H9 (cell line): ENCODE measurements around the gene RGPD3. TPM values are rescaled to one million over a fixed set of nuclear protein-coding genes. Genes with fewer than 3 reads are reported as not detected.
"Not testable (repeated sequence)": the region's sequence is repeated elsewhere in the genome, so short reads cannot be mapped to it uniquely, and the experiment has no call there.

Experiments used
- DNase-seq: peaks from one replicate; pipeline ENCODE4 v3.0.0-alpha.2; 2017
- H2AFZ ChIP-seq: one replicate; pipeline ENCODE4 v1.6.1; 2013; ENCODE audit warnings: mild to moderate bottlenecking, low read length, control low read depth, moderate library complexity
- H2AK5ac ChIP-seq: 2 replicates; pipeline ENCODE4 v1.6.1; 2013; ENCODE audit warnings: low read length, control low read depth, mixed read lengths; ENCODE audit not compliant: insufficient read length
- H2BK120ac ChIP-seq: one replicate; pipeline ENCODE4 v1.6.1; 2013; ENCODE audit warnings: low read depth, mild to moderate bottlenecking, low read length, control low read depth, inconsistent platforms; ENCODE audit not compliant: poor library complexity, severe bottlenecking
- H2BK12ac ChIP-seq: 2 replicates; pipeline ENCODE4 v1.6.1; 2013; ENCODE audit warnings: low read length, control low read depth, mixed read lengths, low read depth; ENCODE audit not compliant: insufficient read length
- H2BK15ac ChIP-seq: 2 replicates; pipeline ENCODE4 v1.6.1; 2013; ENCODE audit warnings: low read depth, low read length, control low read depth
- H2BK20ac ChIP-seq: one replicate; pipeline ENCODE4 v1.6.1; 2013; ENCODE audit warnings: low read depth, mild to moderate bottlenecking, low read length, control low read depth, inconsistent platforms; ENCODE audit not compliant: poor library complexity, severe bottlenecking
- H2BK5ac ChIP-seq: 2 replicates; pipeline ENCODE4 v1.6.1; 2013; ENCODE audit warnings: low read length, control low read depth, mixed read lengths; ENCODE audit not compliant: insufficient read length
- H3K14ac ChIP-seq: 2 replicates; pipeline ENCODE4 v1.6.1; 2013; ENCODE audit warnings: low read length, control low read depth; ENCODE audit not compliant: insufficient read depth
- H3K18ac ChIP-seq: 2 replicates; pipeline ENCODE4 v1.6.1; 2013; ENCODE audit warnings: low read depth, mild to moderate bottlenecking, mixed read lengths, low read length, control low read depth; ENCODE audit not compliant: insufficient read length
- H3K23ac ChIP-seq: 2 replicates; pipeline ENCODE4 v1.6.1; 2013; ENCODE audit warnings: low read length, control low read depth, mixed read lengths, low read depth; ENCODE audit not compliant: insufficient read length
- H3K23me2 ChIP-seq: 2 replicates; pipeline ENCODE4 v1.6.1; 2013; ENCODE audit warnings: low read depth, mild to moderate bottlenecking, mixed read lengths, low read length, control low read depth; ENCODE audit not compliant: insufficient read length, poor library complexity, severe bottlenecking
- H3K27ac ChIP-seq: 2 replicates; pipeline ENCODE4 v1.5.1; 2013; ENCODE audit warnings: low read length, control low read depth, mixed read lengths, low read depth; ENCODE audit not compliant: insufficient read length
- H3K27me3 ChIP-seq: 2 replicates; pipeline ENCODE4 v1.6.1; 2013; ENCODE audit warnings: low read length, control low read depth, inconsistent platforms; ENCODE audit not compliant: insufficient read depth
- H3K4ac ChIP-seq: 2 replicates; pipeline ENCODE4 v1.6.1; 2013; ENCODE audit warnings: low read depth, mild to moderate bottlenecking, control low read depth, inconsistent platforms, low read length, moderate library complexity
- H3K4me1 ChIP-seq: 2 replicates; pipeline ENCODE4 v1.6.1; 2013; ENCODE audit warnings: low read length, control low read depth, inconsistent platforms; ENCODE audit not compliant: insufficient read depth
- H3K4me2 ChIP-seq: 2 replicates; pipeline ENCODE4 v1.6.1; 2013; ENCODE audit warnings: low read length, control low read depth, mixed read lengths; ENCODE audit not compliant: insufficient read length, insufficient read depth
- H3K56ac ChIP-seq: 2 replicates; pipeline ENCODE4 v1.6.1; 2013; ENCODE audit warnings: low read depth, mild to moderate bottlenecking, mixed read lengths, low read length, control low read depth; ENCODE audit not compliant: insufficient read length
- H3K79me1 ChIP-seq: 2 replicates; pipeline ENCODE4 v1.6.1; 2013; ENCODE audit warnings: low read depth, mild to moderate bottlenecking, moderate library complexity, low read length, control low read depth, inconsistent platforms; ENCODE audit not compliant: insufficient read depth, poor library complexity, severe bottlenecking
- H3K79me2 ChIP-seq: 2 replicates; pipeline ENCODE4 v1.6.1; 2013; ENCODE audit warnings: low read length, control low read depth, inconsistent platforms; ENCODE audit not compliant: insufficient read depth
- H3K9ac ChIP-seq: 2 replicates; pipeline ENCODE4 v1.6.1; 2013; ENCODE audit warnings: low read length, control low read depth, mixed read lengths; ENCODE audit not compliant: insufficient read length; ENCODE audit errors: extremely low read depth
- H3K9me3 ChIP-seq: one replicate; pipeline ENCODE4 v1.6.1; 2013; ENCODE audit warnings: low read depth, low read length, inconsistent platforms; ENCODE audit not compliant: control insufficient read depth
- H3T11ph ChIP-seq: one replicate; pipeline ENCODE4 v1.6.1; 2013; ENCODE audit warnings: mild to moderate bottlenecking, low read length, control low read depth, inconsistent platforms
- H4K20me1 ChIP-seq: one replicate; pipeline ENCODE4 v1.6.1; 2013; ENCODE audit not compliant: control insufficient read depth, insufficient read length, insufficient read depth
- H4K5ac ChIP-seq: 2 replicates; pipeline ENCODE4 v1.6.1; 2013; ENCODE audit warnings: low read depth, mild to moderate bottlenecking, mixed read lengths, low read length, control low read depth; ENCODE audit not compliant: insufficient read length
- H4K8ac ChIP-seq: replicated peaks from 2 replicates; pipeline ENCODE4 v1.6.1; 2013; ENCODE audit warnings: low read length, control low read depth, mixed read lengths, low read depth; ENCODE audit not compliant: insufficient read length
- H4K91ac ChIP-seq: 2 replicates; pipeline ENCODE4 v1.6.1; 2013; ENCODE audit warnings: low read depth, mild to moderate bottlenecking, moderate library complexity, mixed read lengths, low read length, control low read depth; ENCODE audit not compliant: insufficient read length
- H3K27ac Mint-ChIP-seq, 3 experiments: 2 replicates in 2 of 3; 3 replicates in 1 of 3; pipeline ENCODE4 v1.8.0; 2020 to 2021; ENCODE audit warnings: mixed read lengths in 3 of 3, mild to moderate bottlenecking in 1 of 3, moderate library complexity in 1 of 3
- H3K27me3 Mint-ChIP-seq: 2 replicates; pipeline ENCODE4 v1.8.0; 2021; ENCODE audit warnings: low read depth, mild to moderate bottlenecking, moderate library complexity, mixed read lengths
- H3K36me3 Mint-ChIP-seq, 3 experiments: 2 replicates in 2 of 3; 3 replicates in 1 of 3; pipeline ENCODE4 v1.8.0; 2020 to 2021; ENCODE audit warnings: low read depth in 3 of 3, mixed read lengths in 3 of 3; ENCODE audit not compliant: insufficient read depth in 1 of 3
- H3K4me1 Mint-ChIP-seq, 2 experiments: 2 replicates each; pipeline ENCODE4 v1.8.0; 2020; ENCODE audit warnings: mixed read lengths in 2 of 2
- H3K4me3 Mint-ChIP-seq, 2 experiments: 2 replicates in 1 of 2; 3 replicates in 1 of 2; pipeline ENCODE4 v1.8.0; 2020 to 2021; ENCODE audit warnings: mild to moderate bottlenecking in 2 of 2, mixed read lengths in 2 of 2, moderate library complexity in 1 of 2
- H3K9me3 Mint-ChIP-seq, 2 experiments: 2 replicates in 1 of 2; 3 replicates in 1 of 2; pipeline ENCODE4 v1.8.0; 2020; ENCODE audit warnings: mild to moderate bottlenecking in 2 of 2, mixed read lengths in 2 of 2, moderate library complexity in 1 of 2
- WGBS: extraction: QIAGEN DNeasy Blood & Tissue Kit; methylation state at CpG from one replicate; pipeline ENCODE4 v1.1.7; 2013; ENCODE audit warnings: missing lambda C conversion rate, low lambda C conversion rate, mixed read lengths; ENCODE audit not compliant: insufficient read length; ENCODE audit errors: extremely low coverage; 5-methylcytosine and 5-hydroxymethylcytosine counted together
- total RNA-seq: library from RNA; stranded (reverse); gene quantifications from 2 replicates; pipeline ENCODE4 v1.2.1, GENCODE V29; 2021

The RGPD3 gene
- total RNA-seq, 1 experiment from 2014 or later = 0.15 TPM

DNA sequence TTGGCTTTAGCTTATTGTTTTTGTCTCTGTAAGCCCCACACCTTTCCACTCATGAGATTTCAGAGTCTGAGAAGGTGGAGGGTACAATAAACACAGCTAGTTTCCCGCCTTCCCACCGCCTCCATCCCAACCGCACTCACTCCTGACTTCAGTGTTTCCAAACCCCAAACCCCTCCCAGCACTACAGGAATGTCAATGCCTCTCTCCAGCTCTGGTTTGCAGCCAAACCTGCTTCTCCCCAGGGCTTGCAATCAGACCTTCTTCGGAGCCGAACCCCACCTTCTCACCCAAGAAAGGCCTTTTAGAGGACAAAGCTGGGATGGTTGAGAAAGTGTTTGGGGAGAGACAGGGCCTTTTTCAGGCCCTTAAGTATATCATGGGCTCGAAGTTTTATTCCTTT is 24.7 kb upstream of the RGPD3 start:
- not testable (repeated sequence) for H3T11ph ChIP-seq, H3K27me3 ChIP-seq, H4K5ac ChIP-seq, H3K23ac ChIP-seq, H3K4me3 Mint-ChIP-seq, H2BK120ac ChIP-seq, H3K27ac Mint-ChIP-seq, H3K4ac ChIP-seq, H3K9me3 ChIP-seq, H3K23me2 ChIP-seq, H2AK5ac ChIP-seq, H3K27me3 Mint-ChIP-seq, H2BK12ac ChIP-seq, H3K9me3 Mint-ChIP-seq, H3K4me1 Mint-ChIP-seq, H4K20me1 ChIP-seq, H3K9ac ChIP-seq, H3K18ac ChIP-seq, H2BK5ac ChIP-seq, H2BK15ac ChIP-seq, DNase-seq, H3K27ac ChIP-seq, H3K79me2 ChIP-seq, H4K8ac ChIP-seq, H3K14ac ChIP-seq, H2AFZ ChIP-seq, H3K79me1 ChIP-seq, H3K56ac ChIP-seq, H2BK20ac ChIP-seq, H3K36me3 Mint-ChIP-seq, H3K4me1 ChIP-seq, H3K4me2 ChIP-seq, H4K91ac ChIP-seq
- WGBS = no CpG with 5 or more reads among the region's 6 CpGs

GRCh38 chr2:106492399-106492798 is 24.2 kb upstream of the RGPD3 start:
- not testable (repeated sequence) for H4K91ac ChIP-seq, H3K36me3 Mint-ChIP-seq, H3K4me3 Mint-ChIP-seq, H3K14ac ChIP-seq, H2BK20ac ChIP-seq, H2AFZ ChIP-seq, H2BK15ac ChIP-seq, H3K23me2 ChIP-seq, H3K23ac ChIP-seq, H3K27me3 ChIP-seq, H2BK120ac ChIP-seq, H2BK12ac ChIP-seq, H3K4ac ChIP-seq, H3K27ac Mint-ChIP-seq, H3K9ac ChIP-seq, H2BK5ac ChIP-seq, H3K9me3 Mint-ChIP-seq, DNase-seq, H2AK5ac ChIP-seq, H3K4me1 ChIP-seq, H3T11ph ChIP-seq, H3K56ac ChIP-seq, H3K79me2 ChIP-seq, H3K79me1 ChIP-seq, H3K4me2 ChIP-seq, H4K5ac ChIP-seq, H3K27ac ChIP-seq, H4K20me1 ChIP-seq, H3K18ac ChIP-seq, H4K8ac ChIP-seq, H3K4me1 Mint-ChIP-seq, H3K9me3 ChIP-seq
- no CpG with 5 or more reads among the region's 6 CpGs for WGBS
- peaks cover 14% of the 10 kb centered on the region for H3K27me3 Mint-ChIP-seq
